Liver (tissue), 9 donors: Measurements from ENCODE around the gene BTN1A1. TPM values are rescaled to one million over a fixed set of nuclear protein-coding genes. Genes with fewer than 3 reads are reported as not detected.

Source experiments
- DNase-seq: peaks from one replicate; pipeline ENCODE4 v3.0.0-alpha.2; 2017; ENCODE audit warnings: low spot score
- H3K27ac ChIP-seq, 2 donors: one replicate each; pipeline ENCODE4 v1.7.0; 2013; ENCODE audit warnings: inconsistent platforms in 2 of 2, low read length in 2 of 2, control low read depth in 1 of 2, low read depth in 1 of 2, mild to moderate bottlenecking in 1 of 2
- H3K27me3 ChIP-seq, 4 donors: one replicate each; pipeline versions ENCODE4 v1.6.1 to v1.7.0; 2013; ENCODE audit warnings: low read length in 3 of 4, inconsistent platforms in 1 of 4, mild to moderate bottlenecking in 1 of 4, moderate library complexity in 1 of 4; ENCODE audit not compliant: control insufficient read depth in 4 of 4, insufficient read depth in 4 of 4
- H3K36me3 ChIP-seq, 4 donors: one replicate each; pipeline versions ENCODE4 v1.6.1 to v1.7.0; 2013; ENCODE audit warnings: low read length in 3 of 4, mild to moderate bottlenecking in 3 of 4, low read depth in 1 of 4, moderate library complexity in 1 of 4; ENCODE audit not compliant: control insufficient read depth in 4 of 4, insufficient read depth in 3 of 4
- H3K4me1 ChIP-seq, 4 donors: one replicate each; pipeline versions ENCODE4 v1.6.1 to v1.7.0; 2013; ENCODE audit warnings: low read length in 3 of 4, mild to moderate bottlenecking in 3 of 4, moderate library complexity in 1 of 4; ENCODE audit not compliant: control insufficient read depth in 4 of 4, insufficient read depth in 4 of 4
- H3K4me3 ChIP-seq, 3 donors: one replicate each; pipeline versions ENCODE4 v1.6.1 to v1.7.0; 2013; ENCODE audit warnings: low read length in 3 of 3, control low read depth in 1 of 3, low read depth in 1 of 3, mild to moderate bottlenecking in 1 of 3
- H3K9ac ChIP-seq, 2 donors: one replicate each; pipeline ENCODE4 v1.7.0; 2013; ENCODE audit warnings: low read length in 2 of 2, mild to moderate bottlenecking in 2 of 2, moderate library complexity in 2 of 2, control low read depth in 1 of 2, low read depth in 1 of 2
- H3K9me3 ChIP-seq, 4 donors: one replicate each; pipeline versions ENCODE4 v1.6.1 to v1.7.0; 2013; ENCODE audit warnings: low read length in 3 of 4; ENCODE audit not compliant: control insufficient read depth in 4 of 4
- ATF3 ChIP-seq: IDR thresholded peaks from 2 replicates; pipeline ENCODE4 v1.6.1; 2016; ENCODE audit warnings: antibody characterized with exemption
- CTCF ChIP-seq: fragments of 150-350 bp; IDR thresholded peaks from 2 replicates; pipeline ENCODE4 v1.5.1; 2017; ENCODE audit warnings: improper control_type of control experiment, low read depth, low read length; ENCODE audit not compliant: missing input control
- EGR1 ChIP-seq, 2 donors: IDR thresholded peaks; 2 replicates each; pipeline ENCODE4 v1.6.1; 2016 to 2018; ENCODE audit warnings: antibody characterized with exemption in 2 of 2, low read depth in 2 of 2
- FOXA1 ChIP-seq: IDR thresholded peaks from 2 replicates; pipeline ENCODE4 v1.6.1; 2016; ENCODE audit warnings: antibody characterized with exemption
- FOXA2 ChIP-seq: IDR thresholded peaks from 2 replicates; pipeline ENCODE4 v1.6.1; 2016; ENCODE audit warnings: antibody characterized with exemption
- GABPA ChIP-seq, 2 donors: IDR thresholded peaks in 1 of 2; conservative IDR thresholded peaks in 1 of 2; 2 replicates each; pipeline ENCODE4 v1.6.1; 2016; ENCODE audit warnings: antibody characterized with exemption in 2 of 2, mild to moderate bottlenecking in 1 of 2, moderate library complexity in 1 of 2
- HNF4A ChIP-seq, 2 donors: conservative IDR thresholded peaks; 2 replicates each; pipeline ENCODE4 v1.6.1; 2016; ENCODE audit warnings: antibody characterized with exemption in 2 of 2, mild to moderate bottlenecking in 2 of 2
- HNF4G ChIP-seq: IDR thresholded peaks from 2 replicates; pipeline ENCODE4 v1.6.1; 2016; ENCODE audit warnings: antibody characterized with exemption
- JUND ChIP-seq, 2 donors: IDR thresholded peaks; 2 replicates each; pipeline ENCODE4 v1.6.1; 2016; ENCODE audit warnings: antibody characterized with exemption in 2 of 2
- MAX ChIP-seq: IDR thresholded peaks from 2 replicates; pipeline ENCODE4 v1.6.1; 2016; ENCODE audit warnings: antibody characterized with exemption
- NR2F2 ChIP-seq: IDR thresholded peaks from 2 replicates; pipeline ENCODE4 v1.6.1; 2016; ENCODE audit warnings: antibody characterized with exemption
- RAD21 ChIP-seq, 2 donors: IDR thresholded peaks; 2 replicates each; pipeline ENCODE4 v1.6.1; 2016; ENCODE audit warnings: antibody characterized with exemption in 2 of 2, mild to moderate bottlenecking in 2 of 2
- REST ChIP-seq: IDR thresholded peaks from 2 replicates; pipeline ENCODE4 v1.6.1; 2016; ENCODE audit warnings: antibody characterized with exemption, mild to moderate bottlenecking
- RXRA ChIP-seq, 2 donors: IDR thresholded peaks; 2 replicates each; pipeline ENCODE4 v1.6.1; 2017 to 2018; ENCODE audit warnings: antibody characterized with exemption in 2 of 2, mild to moderate bottlenecking in 1 of 2
- SP1 ChIP-seq: IDR thresholded peaks from 2 replicates; pipeline ENCODE4 v1.6.1; 2018; ENCODE audit warnings: antibody characterized with exemption, mild to moderate bottlenecking
- TAF1 ChIP-seq: conservative IDR thresholded peaks from 2 replicates; pipeline ENCODE4 v1.6.1; 2016; ENCODE audit warnings: antibody characterized with exemption, mild to moderate bottlenecking
- YY1 ChIP-seq: IDR thresholded peaks from 2 replicates; pipeline ENCODE4 v1.6.1; 2016; ENCODE audit warnings: antibody characterized with exemption, mild to moderate bottlenecking
- ZBTB33 ChIP-seq: IDR thresholded peaks from 2 replicates; pipeline ENCODE4 v1.6.1; 2016; ENCODE audit warnings: antibody characterized with exemption
- WGBS: extraction: QIAGEN DNeasy Blood & Tissue Kit; methylation state at CpG from one replicate; pipeline ENCODE4 v1.1.7; 2013; 5-methylcytosine and 5-hydroxymethylcytosine counted together
- polyA plus RNA-seq, 2 donors: library from polyadenylated mRNA; stranded (reverse) in 1 of 2; unstranded in 1 of 2; fragments of 200-250 nt in 1 of 2; fragments of >200 nt in 1 of 2; fragmentation: Nextera tagmentation in 1 of 2; extraction: Ambion mirVana in 1 of 2; gene quantifications; one replicate each; pipeline versions ENCODE4 v1.2.1 to v1.2.3, GENCODE V29; 2013 to 2015
- total RNA-seq, 2 donors: library from RNA; depleted of rRNA; stranded (reverse); fragments of >200 nt; gene quantifications; one replicate each; pipeline ENCODE4 v1.2.3, GENCODE V29; 2014
- donor health status: healthy.
- donor health status: healthy.
- donor health status: healthy.
- donor health status: healthy.
- donor health status: healthy.

BTN1A1 gene
- total and polyA plus RNA-seq, 4 donors: 0.06 TPM; not detected in 3

- 98% methylated on average over 1 of the region's 1 CpG for WGBS
- TF ChIP-seq EGR1 (IDR thresholded peaks at IDR 0.05; ENCODE audit: low read depth in 2 of 2) (no peak), FOXA2 (no peak), RAD21 (IDR thresholded peaks at IDR 0.05) (no peak), FOXA1 (no peak), REST (no peak), HNF4A (conservative IDR thresholded peaks at IDR 0.05) (no peak), NR2F2 (no peak), TAF1 (no peak), ATF3 (no peak), MAX (no peak), GABPA (IDR thresholded peaks at IDR 0.05 in 1 of 2, conservative IDR thresholded peaks at IDR 0.05 in 1 of 2) (no peak), HNF4G (no peak), YY1 (no peak), RXRA (IDR thresholded peaks at IDR 0.05) (no peak), JUND (IDR thresholded peaks at IDR 0.05) (no peak), CTCF (no peak), SP1 (no peak), ZBTB33 (no peak)
- no peak for DNase-seq
- no peak overlapping the region for H3K9ac ChIP-seq
- no peaks in the 10 kb centered on the region for H3K36me3 ChIP-seq
- peaks cover 0 to 4% (median 0%) of the 10 kb centered on the region in 4 donors for H3K9me3 ChIP-seq
- no peaks in the 10 kb centered on the region for H3K27me3 ChIP-seq
- no peak overlapping the region for H3K4me3 ChIP-seq
- no peak overlapping the region for H3K27ac ChIP-seq
- no peaks in the 10 kb centered on the region for H3K4me1 ChIP-seq
Measured at GRCh38 chr6:26487466-26487865, 12.6 kb upstream of the BTN1A1 start.
